H1 (cell line): ENCODE measurements around the gene NBEA. TPM values are rescaled to one million over a fixed set of nuclear protein-coding genes. Genes with fewer than 3 reads are reported as not detected.

Experiments used
- CHD1 ChIP-seq: IDR thresholded peaks from 2 replicates; pipeline ENCODE4 v1.6.1; 2012; ENCODE audit warnings: low read depth, low read length, improper control_type of control experiment
- HDAC2 ChIP-seq, 2 experiments: fragments of 300-600 bp in 1 of 2; sonication (generic) in 1 of 2; IDR thresholded peaks; 2 replicates each; pipeline ENCODE4 v1.6.1; 2011 to 2012; ENCODE audit warnings: low read depth in 2 of 2, low read length in 2 of 2, mild to moderate bottlenecking in 2 of 2, moderate library complexity in 2 of 2, borderline replicate concordance in 1 of 2, inconsistent platforms in 1 of 2
- RAD21 ChIP-seq, 2 experiments: IDR thresholded peaks in 1 of 2; conservative IDR thresholded peaks in 1 of 2; 2 replicates each; pipeline ENCODE4 v1.6.1; 2011; ENCODE audit warnings: low read depth in 2 of 2, low read length in 2 of 2, improper control_type of control experiment in 1 of 2, inconsistent platforms in 1 of 2, mild to moderate bottlenecking in 1 of 2, moderate library complexity in 1 of 2
- SP1 ChIP-seq: IDR thresholded peaks from 2 replicates; pipeline ENCODE4 v1.6.1; 2011; ENCODE audit warnings: low read depth, low read length
- TAF1 ChIP-seq: IDR thresholded peaks from 2 replicates; pipeline ENCODE4 v1.6.1; 2011; ENCODE audit warnings: mild to moderate bottlenecking, low read depth, low read length
- YY1 ChIP-seq: IDR thresholded peaks from 2 replicates; pipeline ENCODE4 v1.6.1; 2011; ENCODE audit warnings: low read depth, mild to moderate bottlenecking, low read length
- polyA plus RNA-seq, 7 experiments: library from polyadenylated mRNA; depleted of rRNA in 3 of 7; stranded (reverse) in 5 of 7; unstranded in 2 of 7; fragments of >200 nt in 5 of 7; fragments of 200-250 nt in 2 of 7; gene quantifications; 1 replicate in 5 of 7; 2 replicates in 1 of 7; 4 replicates in 1 of 7; pipeline versions ENCODE4 v1.2.1 to v1.2.3, GENCODE V29; 2011 to 2013; ENCODE audit warnings: missing spikeins in 2 of 7, mixed read lengths in 2 of 7
- total RNA-seq: library from RNA; stranded (reverse); fragmentation: NEBNext Ultra II Directional; extraction: Animal tissue kit (Norgen Biotek cat#: 25700); gene quantifications from 2 replicates; pipeline ENCODE4 v1.2.1, GENCODE V29; 2021

The NBEA gene
- total and polyA plus RNA-seq, 2 of the 8 experiments (the other 6 are each of a cell fraction or from before 2014, with no cell fraction given): 14.2 to 21.5 TPM

DNA sequence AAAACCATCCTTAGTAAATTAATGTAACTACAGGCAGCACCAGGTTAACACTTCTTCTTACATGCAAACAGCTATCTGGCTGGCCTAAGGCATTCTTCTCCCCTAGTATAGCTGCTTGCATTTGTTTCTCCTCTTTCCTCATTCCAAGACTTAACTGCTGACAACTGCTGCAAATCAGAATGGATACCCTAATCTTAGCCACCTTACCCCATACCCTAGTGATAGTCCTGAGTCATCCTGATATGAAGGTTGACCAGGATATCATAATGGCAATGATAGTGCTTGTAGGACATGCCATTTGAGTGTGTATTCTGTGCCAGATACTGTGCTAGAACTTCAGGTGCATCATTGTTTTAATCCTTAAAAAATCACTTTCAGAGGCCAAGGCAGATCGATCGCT lies 672.6 kb downstream of the NBEA start (continued):
- TF ChIP-seq TAF1 (no peak), RAD21 (IDR thresholded peaks at IDR 0.05 in 1 of 2, conservative IDR thresholded peaks at IDR 0.05 in 1 of 2; ENCODE audit: low read depth in 2 of 2, low read length in 2 of 2) (no peak), SP1 (no peak), CHD1 (no peak), YY1 (no peak), HDAC2 (IDR thresholded peaks at IDR 0.05; ENCODE audit: borderline replicate concordance in 1 of 2, low read depth in 2 of 2, low read length in 2 of 2) (no peak)
